GM18505 (cell line): ENCODE results near the gene TCP11L1.
A peak's percentile ranks its signal among the peaks of the same experiment; 100 is the strongest.
"Not testable (repeated sequence)": the region's sequence is repeated elsewhere in the genome, so short reads cannot be mapped to it uniquely, and the experiment has no call there.

Source experiments
- ATAC-seq: cut with Tn5 transposase; IDR thresholded peaks from one replicate; pipeline ENCODE4 v1.9.1; 2021; ENCODE audit not compliant: unreplicated experiment
- POLR2A ChIP-seq: IDR thresholded peaks from 4 replicates; pipeline ENCODE4 v1.6.1; 2011; ENCODE audit warnings: borderline replicate concordance; ENCODE audit not compliant: insufficient read depth, insufficient read length; ENCODE audit errors: extremely low read depth

The TCP11L1 gene

GRCh38 chr11:33043221-33043830 lies 4.0 kb downstream of the TCP11L1 start:
- no peak for ATAC-seq
- no peak for TF ChIP-seq POLR2A

DNA sequence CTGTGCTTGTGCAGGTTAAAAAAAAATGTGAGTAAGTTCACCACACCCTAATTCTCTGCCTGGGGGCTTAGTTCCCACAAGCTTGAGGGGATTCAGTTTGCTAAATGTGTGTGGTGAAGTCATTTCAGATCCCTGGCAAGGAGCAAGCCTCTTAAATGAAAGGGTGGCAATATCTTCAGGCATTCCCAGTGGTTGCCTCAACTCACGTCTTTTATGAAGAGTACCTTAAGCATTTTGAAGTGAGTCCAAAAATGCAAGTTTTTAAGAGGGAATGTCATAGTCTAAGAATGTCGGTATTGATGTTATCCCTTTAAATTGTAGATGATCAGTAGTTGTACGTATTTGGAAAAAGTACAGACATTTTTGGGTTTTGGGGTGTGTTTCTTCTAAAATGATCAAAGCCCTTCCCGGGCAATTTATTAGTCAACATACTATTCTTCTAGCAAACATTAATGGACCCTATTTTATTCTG lies 4.9 kb downstream of the TCP11L1 start:
- no peak for ATAC-seq
- no peak for TF ChIP-seq POLR2A

- no peak for TF ChIP-seq POLR2A
- ATAC-seq, result no peak
Measured at GRCh38 chr11:33045551-33046255, 6.3 kb downstream of the TCP11L1 start.

- not testable (repeated sequence) for ATAC-seq
Measured at GRCh38 chr11:33048701-33049100, 9.3 kb downstream of the TCP11L1 start.

DNA sequence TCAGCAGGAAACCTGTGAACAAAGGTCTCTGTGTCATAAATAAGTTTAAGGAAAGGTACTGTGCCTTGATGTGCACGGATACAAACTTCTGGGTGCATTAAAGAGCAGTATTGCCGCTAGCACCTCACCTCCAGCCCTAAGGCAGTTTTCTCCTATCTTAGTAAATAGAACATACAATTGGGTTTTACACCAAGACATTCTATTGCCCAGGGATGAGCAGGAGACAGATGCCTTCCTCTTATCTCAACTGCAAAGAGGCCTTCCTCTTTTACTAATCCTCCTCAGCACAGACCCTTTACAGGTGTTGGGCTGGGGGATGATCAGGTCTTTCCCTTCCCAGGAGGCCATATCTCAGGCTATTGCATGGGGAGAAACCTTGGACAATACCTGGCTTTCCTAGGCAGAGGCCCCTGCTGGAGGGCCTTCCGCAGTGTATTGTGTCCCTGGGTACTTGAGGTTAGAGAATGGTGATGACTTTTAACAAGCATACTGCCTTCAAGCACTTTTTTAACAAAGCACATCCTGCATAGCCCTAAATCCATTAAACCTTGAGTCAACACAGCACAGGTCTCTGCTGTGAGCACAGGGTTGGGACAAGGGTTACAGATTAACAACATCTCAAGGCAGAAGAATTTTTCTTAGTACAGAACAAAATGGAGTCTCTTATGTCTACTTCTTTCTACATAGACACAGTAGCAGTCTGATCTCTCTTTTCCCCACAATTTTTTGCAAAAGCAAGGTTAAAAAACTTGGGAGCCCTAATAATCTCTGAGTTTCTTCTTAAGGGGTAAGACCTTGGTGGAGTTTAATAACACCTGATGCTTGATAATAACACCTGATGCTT lies 10.4 kb downstream of the TCP11L1 start:
- ATAC-seq, result not testable (repeated sequence)

- no peak for TF ChIP-seq POLR2A
- no peak for ATAC-seq
Measured at GRCh38 chr11:33052231-33052630, 12.9 kb downstream of the TCP11L1 start.

DNA sequence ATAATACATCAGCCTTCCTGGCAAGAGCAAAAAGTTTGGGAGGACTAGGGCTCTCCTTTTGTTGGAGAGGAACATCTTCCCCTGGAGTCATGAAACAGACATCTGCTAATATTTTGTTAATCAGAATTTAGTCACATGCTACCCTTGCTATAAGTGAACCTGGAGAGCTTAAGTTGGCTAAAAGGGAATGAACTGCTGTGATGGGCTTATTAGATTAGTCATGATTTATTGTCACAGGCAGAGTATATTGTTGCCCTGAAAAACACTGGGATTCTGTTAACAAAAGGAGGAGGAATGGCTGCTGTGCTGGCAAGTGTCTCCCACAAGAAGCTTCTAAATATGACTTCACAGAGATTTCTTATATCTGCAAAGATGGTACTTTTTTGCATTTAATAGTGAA lies 16.0 kb downstream of the TCP11L1 start:
- TF ChIP-seq POLR2A, result no peak
- ATAC-seq, result no peak

GRCh38 chr11:33057284-33057683 lies 17.9 kb downstream of the TCP11L1 start:
- no peak for ATAC-seq
- TF ChIP-seq POLR2A, result no peak

DNA sequence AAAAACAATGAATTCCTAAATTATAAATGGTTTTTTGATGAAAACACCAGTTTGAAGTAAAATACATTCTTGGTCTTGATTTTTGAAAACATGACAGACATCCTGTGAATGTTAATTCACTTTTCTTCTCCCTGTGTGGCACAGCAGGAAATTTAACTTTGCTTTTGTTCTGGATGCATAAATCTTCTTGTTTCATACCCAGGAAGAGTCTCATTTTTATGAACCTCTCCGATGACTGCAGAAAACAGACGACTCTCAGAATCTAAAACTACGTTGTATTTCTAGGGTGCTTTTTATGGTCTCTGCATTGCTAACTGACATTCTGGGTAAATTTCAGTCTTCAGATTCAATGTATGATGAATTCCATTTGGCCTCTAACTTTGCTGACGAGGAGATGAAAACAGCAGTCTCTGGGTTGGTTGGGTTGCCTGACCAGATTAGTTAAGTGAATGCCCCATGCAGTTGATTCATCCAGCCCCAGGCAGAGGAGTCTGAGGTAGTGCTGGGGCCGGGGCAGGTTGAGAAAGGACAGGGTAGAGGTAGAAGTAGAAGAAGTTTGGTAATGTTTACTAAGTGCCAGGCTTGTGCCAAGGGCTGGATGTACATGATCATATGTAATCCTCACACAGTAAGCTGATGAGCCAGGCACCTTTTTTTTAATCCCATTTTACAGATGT lies 20.1 kb downstream of the TCP11L1 start:
- TF ChIP-seq POLR2A, result no peak
- no peak for ATAC-seq

GRCh38 chr11:33060271-33060670 lies 20.9 kb downstream of the TCP11L1 start:
- no peak for ATAC-seq
- no peak for TF ChIP-seq POLR2A

GRCh38 chr11:33062137-33062536 lies 22.8 kb downstream of the TCP11L1 start:
- ATAC-seq, result no peak
- TF ChIP-seq POLR2A, result no peak

DNA sequence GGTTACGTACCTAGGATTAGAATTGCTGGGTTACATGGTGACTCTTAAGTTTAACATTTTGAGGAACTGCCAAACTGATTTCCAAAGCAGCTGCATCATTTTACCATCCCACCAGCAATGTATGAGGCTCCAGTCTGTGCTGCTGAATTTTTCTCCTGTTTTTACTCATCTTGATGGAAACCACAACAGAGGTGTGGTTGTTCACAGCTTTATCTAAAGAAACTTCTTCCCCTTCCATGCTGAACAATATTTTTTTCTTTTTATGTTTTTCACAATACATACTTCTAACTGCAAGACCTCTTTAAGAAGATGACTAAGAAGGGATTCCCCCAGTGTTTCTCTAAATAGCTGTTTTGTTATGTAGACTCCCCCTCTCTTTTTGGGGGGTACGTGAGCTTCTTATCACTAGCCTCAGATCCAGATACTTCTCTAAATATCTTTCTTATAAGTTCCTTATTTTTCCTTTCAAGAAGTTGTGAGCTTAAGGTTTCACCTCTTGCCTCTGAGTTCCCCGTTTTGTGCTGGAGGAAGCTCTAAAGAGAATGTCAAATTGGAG lies 24.0 kb downstream of the TCP11L1 start:
- TF ChIP-seq POLR2A, result no peak
- peak; percentile 49 for ATAC-seq
